ENCODE measurements around the gene DOCK4.

Gene DOCK4

GRCh38 chr7:112214268-112214667 lies 8.1 kb upstream of the DOCK4 start:
- no peak for DNase-seq

GRCh38 chr7:112213735-112214134 lies 7.5 kb upstream of the DOCK4 start:
- DNase-seq: no peak

- no peak for DNase-seq
These were observed 6.4 kb upstream of the DOCK4 start for GRCh38 chr7:112212571-112212970.

GRCh38 chr7:112211348-112211907 lies 5.2 kb upstream of the DOCK4 start:
- peak; percentile 65 for DNase-seq

- no peak for DNase-seq
These were observed 1.6 kb upstream of the DOCK4 start for GRCh38 chr7:112207765-112208164.

- no peak for DNase-seq
These were observed 893 bp upstream of the DOCK4 start for GRCh38 chr7:112206991-112207592.

GRCh38 chr7:112205343-112206237 lies 609 bp downstream of the DOCK4 start:
- no peak for DNase-seq

- DNase-seq: no peak
These were observed 1.5 kb downstream of the DOCK4 start for GRCh38 chr7:112204499-112205342.

GRCh38 chr7:112203365-112203739 lies 2.8 kb downstream of the DOCK4 start:
- DNase-seq: no peak

GRCh38 chr7:112202816-112203215 lies 3.4 kb downstream of the DOCK4 start:
- DNase-seq: peak; percentile 36

- no peak for DNase-seq
These were observed 4.4 kb downstream of the DOCK4 start for GRCh38 chr7:112201839-112202238.

GRCh38 chr7:112201411-112201810 lies 4.8 kb downstream of the DOCK4 start:
- no peak for DNase-seq

GRCh38 chr7:112199672-112200071 lies 6.5 kb downstream of the DOCK4 start:
- no peak for DNase-seq

- no peak for DNase-seq
These were observed 7.1 kb downstream of the DOCK4 start for GRCh38 chr7:112199035-112199655.

- no peak for DNase-seq
These were observed 8.9 kb downstream of the DOCK4 start for GRCh38 chr7:112197322-112197721.

GRCh38 chr7:112195717-112196116 lies 10.5 kb downstream of the DOCK4 start:
- DNase-seq: no peak

- no peak for DNase-seq
These were observed 12.2 kb downstream of the DOCK4 start for GRCh38 chr7:112193915-112194502.

- DNase-seq: no peak
These were observed 13.7 kb downstream of the DOCK4 start for GRCh38 chr7:112192236-112193154.

- no peak for DNase-seq
These were observed 16.1 kb downstream of the DOCK4 start for GRCh38 chr7:112190120-112190519.

- DNase-seq: no peak
These were observed 16.5 kb downstream of the DOCK4 start for GRCh38 chr7:112189691-112190090.

GRCh38 chr7:112188257-112188656 lies 17.9 kb downstream of the DOCK4 start:
- DNase-seq: no peak
